Esophagus mucosa (tissue), 1 donor: ENCODE data around the gene TIAM1. TPM values are rescaled to one million over a fixed set of nuclear protein-coding genes. Genes with fewer than 3 reads are reported as not detected.
A peak's percentile ranks its signal among the peaks of the same experiment; 100 is the strongest.

Experiments used
- ATAC-seq: fragments of 200-7000 bp; cut with Tn5 transposase; one replicate; pipeline ENCODE4 v1.9.1; 2020
- total RNA-seq: library from RNA; stranded (reverse); gene quantifications from one replicate; pipeline ENCODE4 v1.2.4, GENCODE V29; 2023
- donor health status: DM: yes; HTN: yes; CAD: no.

The TIAM1 gene
- total RNA-seq, 1 donor from 2014 or later, result 96.7 TPM

- ATAC-seq, result no peak
Measured at GRCh38 chr21:31132574-31133242, 211.4 kb downstream of the TIAM1 start.

- ATAC-seq, result no peak
Measured at GRCh38 chr21:31130821-31131220, 213.2 kb downstream of the TIAM1 start.

DNA sequence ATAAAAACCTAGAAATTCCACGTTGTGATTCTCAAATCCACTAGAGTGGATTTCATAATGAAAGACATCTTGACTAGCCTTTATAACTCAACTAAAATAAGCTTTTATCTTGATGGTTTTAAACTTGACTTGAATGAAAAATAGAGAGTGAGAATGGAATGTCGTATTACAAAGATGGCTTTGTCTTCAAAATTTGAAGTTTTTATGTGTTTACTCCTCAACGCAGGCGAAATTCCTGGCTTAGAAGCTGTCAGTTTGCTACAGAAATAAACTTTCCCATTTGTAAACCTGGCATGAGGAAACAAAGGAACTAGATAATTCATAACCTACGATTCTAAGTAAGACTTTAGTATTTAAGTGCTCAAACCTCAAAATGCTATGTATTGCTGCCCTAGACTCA, 215.8 kb downstream of the TIAM1 start:
- no peak for ATAC-seq

- ATAC-seq, result no peak
Measured at GRCh38 chr21:31124010-31124409, 220.1 kb downstream of the TIAM1 start.

- ATAC-seq, result no peak
Measured at GRCh38 chr21:31119199-31119598, 224.9 kb downstream of the TIAM1 start.

GRCh38 chr21:31117128-31117916, 226.7 kb downstream of the TIAM1 start:
- ATAC-seq, result peak; percentile 65

- peak; percentile 78 for ATAC-seq
Measured at GRCh38 chr21:31115249-31115648, 228.8 kb downstream of the TIAM1 start.

DNA sequence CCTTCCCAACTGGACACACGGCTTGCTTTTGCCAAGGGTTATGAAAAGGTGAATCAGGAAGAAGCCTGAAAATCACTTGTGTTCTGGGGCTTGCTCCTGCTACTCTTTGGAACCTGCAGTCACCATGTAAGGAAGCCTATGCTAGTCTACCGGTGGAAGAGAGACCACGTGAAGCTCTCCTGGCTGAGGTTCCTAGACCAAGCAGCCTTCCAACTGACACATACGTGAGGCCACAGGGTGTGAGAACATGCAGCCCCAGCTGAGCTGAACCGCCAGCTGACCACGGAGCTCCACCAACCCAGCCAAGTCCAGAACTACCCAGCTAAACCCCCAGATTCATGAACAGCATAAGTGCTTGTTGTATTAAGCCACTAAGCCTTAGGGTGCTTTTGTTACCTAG, 233.0 kb downstream of the TIAM1 start:
- no peak for ATAC-seq

GRCh38 chr21:31110430-31110829, 233.6 kb downstream of the TIAM1 start:
- ATAC-seq, result no peak

GRCh38 chr21:31107871-31108270, 236.2 kb downstream of the TIAM1 start:
- ATAC-seq, result no peak

- ATAC-seq, result no peak
Measured at GRCh38 chr21:31107176-31107785, 236.8 kb downstream of the TIAM1 start.

- ATAC-seq, result no peak
Measured at GRCh38 chr21:31103571-31104265, 240.3 kb downstream of the TIAM1 start.

DNA sequence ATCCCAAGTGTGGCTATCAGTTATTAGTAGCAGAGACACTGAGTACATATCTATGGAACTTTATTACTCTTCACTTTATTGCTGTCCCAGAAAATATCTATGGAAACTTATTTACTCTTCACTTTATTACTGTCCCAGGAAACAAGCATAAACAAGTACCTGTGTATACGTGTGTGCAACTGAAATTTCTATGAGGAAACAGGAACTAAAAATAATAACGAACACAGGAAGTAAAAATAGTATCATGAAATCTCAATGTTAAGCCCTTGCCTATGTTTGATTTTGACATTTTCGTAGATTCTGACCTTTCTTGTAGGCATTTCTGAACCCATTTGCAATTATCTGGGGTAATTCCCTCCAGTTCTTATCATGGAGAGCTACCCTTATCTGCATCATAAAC, 240.9 kb downstream of the TIAM1 start:
- no peak for ATAC-seq

DNA sequence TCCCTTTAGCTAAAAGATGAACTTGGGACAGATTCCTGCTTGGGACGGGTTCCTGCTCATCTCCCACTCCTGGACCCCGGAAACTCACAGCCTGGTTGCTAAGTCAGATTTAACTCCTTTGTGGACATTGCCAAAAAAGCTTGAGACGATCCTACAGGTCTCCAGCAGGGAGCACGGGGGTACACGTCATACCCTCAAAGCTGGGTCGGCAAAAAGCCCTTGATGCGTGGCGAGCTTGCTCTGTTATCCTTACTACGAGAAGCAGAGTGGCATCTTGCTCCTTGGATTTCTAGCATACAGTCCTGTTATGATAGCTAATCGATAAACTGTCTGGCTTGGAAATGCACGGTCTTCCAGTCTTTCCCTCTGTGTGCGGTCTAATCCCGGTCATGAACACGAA, 244.9 kb downstream of the TIAM1 start:
- no peak for ATAC-seq

DNA sequence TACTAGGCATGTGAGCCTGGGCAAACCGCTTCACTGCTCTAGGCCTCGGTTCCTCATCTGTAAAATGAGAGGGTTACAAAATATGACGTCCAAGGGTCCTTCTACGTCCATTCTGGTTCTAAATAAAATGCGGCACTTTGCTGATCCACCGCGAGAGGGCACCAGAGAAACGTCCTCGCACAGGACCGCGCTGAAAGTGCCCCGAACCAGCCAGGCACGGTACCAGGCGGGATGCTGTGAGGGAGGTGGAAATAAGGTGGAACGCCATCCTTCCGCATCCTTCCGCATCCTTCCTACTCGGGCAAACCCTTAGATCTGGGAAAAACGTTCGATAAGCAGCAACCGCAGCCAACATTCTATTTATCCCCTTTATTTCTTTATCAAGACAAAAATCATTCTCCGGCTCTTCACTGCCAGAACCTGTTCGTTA, 245.5 kb downstream of the TIAM1 start:
- ATAC-seq, result peak; percentile 75

DNA sequence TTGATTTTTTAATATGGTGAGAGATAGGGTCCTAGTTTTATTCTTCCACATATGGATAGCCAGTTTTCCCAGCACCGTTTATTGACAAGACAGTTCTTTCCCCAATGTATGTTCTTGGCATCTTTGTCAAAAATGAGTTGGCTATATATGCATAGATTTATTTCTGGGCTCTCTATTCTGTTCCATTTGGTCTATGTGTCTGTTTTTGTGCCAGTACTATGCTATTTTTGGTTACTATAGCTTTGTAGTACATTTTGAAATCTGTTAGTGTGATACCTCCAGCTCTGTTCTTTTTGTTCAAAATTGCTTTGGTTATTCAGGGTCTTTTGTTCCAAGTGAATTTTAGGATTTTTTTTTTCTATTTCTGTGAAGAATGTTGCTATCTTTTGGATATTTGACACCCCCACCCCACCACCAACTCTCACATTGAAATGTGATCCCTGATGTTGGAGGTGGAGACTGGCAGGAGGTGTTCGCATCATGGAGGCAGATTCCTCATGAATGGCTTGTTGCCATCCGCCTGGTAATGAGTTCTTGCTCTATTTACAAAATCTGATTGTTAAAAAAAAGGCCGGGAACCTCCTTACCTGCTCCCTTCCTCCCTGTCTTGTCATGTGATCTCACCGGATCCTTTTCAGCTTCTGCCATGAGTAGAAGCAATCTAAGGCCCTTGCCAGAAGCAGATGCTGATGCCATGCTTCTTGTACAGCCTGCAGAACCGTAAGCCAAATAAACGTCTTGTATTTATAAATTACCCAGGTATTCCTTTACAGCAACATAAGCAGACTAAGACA, 251.0 kb downstream of the TIAM1 start:
- no peak for ATAC-seq

GRCh38 chr21:31090376-31090775, 253.7 kb downstream of the TIAM1 start:
- ATAC-seq, result no peak

GRCh38 chr21:31088474-31088751, 255.6 kb downstream of the TIAM1 start:
- ATAC-seq, result no peak

GRCh38 chr21:31087639-31088473, 256.2 kb downstream of the TIAM1 start:
- peak; percentile 37 for ATAC-seq

- no peak for ATAC-seq
Measured at GRCh38 chr21:31084689-31085088, 259.4 kb downstream of the TIAM1 start.

DNA sequence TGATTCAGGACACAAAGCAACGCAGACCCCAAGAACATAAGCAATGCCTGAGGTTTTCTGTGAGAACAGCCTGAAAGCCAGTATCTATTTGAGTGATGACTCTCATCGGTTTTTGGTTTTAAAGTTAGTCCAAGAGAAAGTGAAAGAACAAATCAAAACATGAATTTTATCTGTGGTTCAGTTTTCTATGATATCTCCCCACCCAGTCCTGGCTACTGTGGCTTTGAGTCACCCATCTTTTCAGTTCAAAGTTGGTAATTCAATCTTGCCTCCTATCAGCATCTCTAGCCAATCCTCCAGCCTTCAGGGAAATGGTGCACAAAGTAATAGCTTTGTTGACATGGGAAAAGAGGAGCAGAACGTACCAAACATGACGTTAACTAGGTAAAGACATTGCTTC, 265.3 kb downstream of the TIAM1 start:
- no peak for ATAC-seq

DNA sequence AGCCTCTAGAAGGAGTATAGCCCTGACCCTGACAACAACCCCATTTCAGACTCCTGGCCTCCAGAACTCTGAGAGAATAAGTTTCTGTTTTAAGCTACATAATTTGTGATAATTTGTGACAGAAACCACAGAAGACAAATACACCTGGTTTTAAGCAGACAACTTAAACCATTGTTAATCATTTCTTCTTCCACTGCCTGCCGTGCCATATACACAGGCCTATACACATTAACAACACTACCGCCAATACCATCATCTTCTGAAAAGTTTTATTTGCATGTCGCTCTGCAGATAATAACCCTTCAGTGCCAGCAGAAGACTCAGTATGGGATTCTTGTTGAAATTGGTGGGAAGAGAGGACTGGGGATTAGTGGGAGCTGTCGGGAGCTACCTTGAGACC, 265.8 kb downstream of the TIAM1 start:
- no peak for ATAC-seq
